ENCODE measurements around the gene AJAP1.

DNA sequence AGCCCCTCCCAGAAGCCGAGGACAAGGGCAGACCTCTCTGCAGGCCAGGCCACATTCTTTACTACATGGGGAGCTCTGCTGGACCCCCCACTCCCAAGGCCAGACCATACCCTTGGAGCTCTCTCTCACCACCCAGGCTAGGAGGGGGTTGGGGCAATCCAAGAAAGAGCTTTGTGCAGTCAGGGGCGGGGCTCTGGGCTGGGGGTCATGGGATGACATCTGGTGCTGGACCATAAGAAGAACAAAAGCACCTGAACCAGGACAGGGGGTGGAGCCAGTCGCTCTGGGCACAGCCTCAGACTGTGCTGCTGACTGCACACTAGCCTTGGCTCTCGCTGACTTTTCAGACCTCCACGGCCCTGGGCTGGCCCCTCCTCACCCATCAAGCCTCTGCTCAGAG lies 23.1 kb upstream of the AJAP1 start:
- TF ChIP-seq, protein P1, sequence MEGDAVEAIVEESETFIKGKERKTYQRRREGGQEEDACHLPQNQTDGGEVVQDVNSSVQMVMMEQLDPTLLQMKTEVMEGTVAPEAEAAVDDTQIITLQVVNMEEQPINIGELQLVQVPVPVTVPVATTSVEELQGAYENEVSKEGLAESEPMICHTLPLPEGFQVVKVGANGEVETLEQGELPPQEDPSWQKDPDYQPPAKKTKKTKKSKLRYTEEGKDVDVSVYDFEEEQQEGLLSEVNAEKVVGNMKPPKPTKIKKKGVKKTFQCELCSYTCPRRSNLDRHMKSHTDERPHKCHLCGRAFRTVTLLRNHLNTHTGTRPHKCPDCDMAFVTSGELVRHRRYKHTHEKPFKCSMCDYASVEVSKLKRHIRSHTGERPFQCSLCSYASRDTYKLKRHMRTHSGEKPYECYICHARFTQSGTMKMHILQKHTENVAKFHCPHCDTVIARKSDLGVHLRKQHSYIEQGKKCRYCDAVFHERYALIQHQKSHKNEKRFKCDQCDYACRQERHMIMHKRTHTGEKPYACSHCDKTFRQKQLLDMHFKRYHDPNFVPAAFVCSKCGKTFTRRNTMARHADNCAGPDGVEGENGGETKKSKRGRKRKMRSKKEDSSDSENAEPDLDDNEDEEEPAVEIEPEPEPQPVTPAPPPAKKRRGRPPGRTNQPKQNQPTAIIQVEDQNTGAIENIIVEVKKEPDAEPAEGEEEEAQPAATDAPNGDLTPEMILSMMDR (IDR thresholded peaks at IDR 0.05): no peak
- no peak for TF ChIP-seq ZFX (IDR thresholded peaks at IDR 0.05; ENCODE audit: borderline replicate concordance)
